ENCODE measurements around the gene HDAC4.

The HDAC4 gene

GRCh38 chr2:239339726-239340601 is 60.9 kb downstream of the HDAC4 start:
- DNase-seq (ENCODE audit: low read depth), result no peak
- no peaks in the 10 kb centered on the region for H3K36me3 ChIP-seq (ENCODE audit: control insufficient read depth, insufficient read depth, low read length, severe bottlenecking)
- H3K27me3 ChIP-seq (replicated peaks; ENCODE audit: control insufficient read depth, insufficient read depth, low read length), result no peaks in the 10 kb centered on the region
- H3K4me1 ChIP-seq (ENCODE audit: control insufficient read depth, insufficient read depth, low read length), result no peaks in the 10 kb centered on the region
- no peaks in the 10 kb centered on the region for H3K9me3 ChIP-seq (ENCODE audit: control insufficient read depth, low read length)
- H3K4me3 ChIP-seq (ENCODE audit: low read length), result no peak overlapping the region
- H3K9ac ChIP-seq (ENCODE audit: low read length), result no peak overlapping the region

- H3K36me3 ChIP-seq (ENCODE audit: control insufficient read depth, insufficient read depth, low read length, severe bottlenecking), result no peaks in the 10 kb centered on the region
- no peak overlapping the region for H3K9ac ChIP-seq (ENCODE audit: low read length)
- H3K4me3 ChIP-seq (ENCODE audit: low read length), result no peak overlapping the region
- H3K4me1 ChIP-seq (ENCODE audit: control insufficient read depth, insufficient read depth, low read length), result no peaks in the 10 kb centered on the region
- H3K9me3 ChIP-seq (ENCODE audit: control insufficient read depth, low read length), result no peaks in the 10 kb centered on the region
- H3K27me3 ChIP-seq (replicated peaks; ENCODE audit: control insufficient read depth, insufficient read depth, low read length), result no peaks in the 10 kb centered on the region
- no peak for DNase-seq (ENCODE audit: low read depth)
These were observed 61.6 kb downstream of the HDAC4 start for GRCh38 chr2:239339241-239339640.

GRCh38 chr2:239337877-239338484 is 62.8 kb downstream of the HDAC4 start:
- DNase-seq (ENCODE audit: low read depth), result no peak
- Histone ChIP-seq H3K4me3 (ENCODE audit: low read length) (no peak overlapping the region), H3K27me3 (replicated peaks; ENCODE audit: control insufficient read depth, insufficient read depth, low read length) (no peaks in the 10 kb centered on the region), H3K4me1 (ENCODE audit: control insufficient read depth, insufficient read depth, low read length) (no peaks in the 10 kb centered on the region), H3K9ac (ENCODE audit: low read length) (no peak overlapping the region), H3K9me3 (ENCODE audit: control insufficient read depth, low read length) (no peaks in the 10 kb centered on the region), H3K36me3 (ENCODE audit: control insufficient read depth, insufficient read depth, low read length, severe bottlenecking) (no peaks in the 10 kb centered on the region)

DNA sequence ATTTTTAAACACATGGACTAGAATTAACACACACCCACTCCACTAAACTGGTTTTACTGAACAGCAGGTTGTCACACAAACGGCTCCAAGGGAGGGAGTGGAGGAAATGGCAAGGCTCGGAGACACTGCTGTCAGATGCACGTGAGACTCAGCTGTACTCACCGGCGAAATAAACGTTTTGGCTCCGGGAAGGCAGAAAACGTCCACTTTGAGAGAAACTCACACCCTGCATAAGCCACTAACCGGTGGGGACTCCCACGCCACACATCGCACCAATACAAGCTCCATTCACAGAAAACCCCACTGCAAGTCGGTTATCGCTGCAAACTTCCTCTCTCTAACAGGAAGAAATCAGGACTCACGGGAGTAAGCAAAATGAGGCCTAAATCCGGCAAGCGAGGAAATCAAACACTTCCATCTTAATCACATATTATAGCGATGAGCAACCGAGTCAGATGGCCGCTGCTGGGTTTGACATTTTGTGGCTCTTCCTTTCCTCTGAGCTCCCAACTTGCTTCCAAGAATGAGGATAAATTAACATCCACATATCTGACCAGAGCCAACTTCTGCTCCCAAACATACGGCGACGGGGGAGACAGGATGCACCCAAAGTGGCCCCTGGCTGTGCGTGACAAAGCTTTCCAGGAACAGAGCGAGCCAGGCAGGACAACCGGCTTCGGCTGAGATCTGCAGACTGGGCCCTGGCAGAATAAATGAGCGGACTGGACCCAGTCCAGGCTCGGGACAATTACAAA is 63.5 kb downstream of the HDAC4 start:
- Histone ChIP-seq H3K4me1 (ENCODE audit: control insufficient read depth, insufficient read depth, low read length) (no peaks in the 10 kb centered on the region), H3K9me3 (ENCODE audit: control insufficient read depth, low read length) (no peaks in the 10 kb centered on the region), H3K36me3 (ENCODE audit: control insufficient read depth, insufficient read depth, low read length, severe bottlenecking) (no peaks in the 10 kb centered on the region), H3K4me3 (ENCODE audit: low read length) (no peak overlapping the region), H3K9ac (ENCODE audit: low read length) (no peak overlapping the region), H3K27me3 (replicated peaks; ENCODE audit: control insufficient read depth, insufficient read depth, low read length) (no peaks in the 10 kb centered on the region)
- DNase-seq (ENCODE audit: low read depth), result no peak

- Histone ChIP-seq H3K36me3 (ENCODE audit: control insufficient read depth, insufficient read depth, low read length, severe bottlenecking) (no peaks in the 10 kb centered on the region), H3K4me3 (ENCODE audit: low read length) (no peak overlapping the region), H3K4me1 (ENCODE audit: control insufficient read depth, insufficient read depth, low read length) (peaks cover 25% of the 10 kb centered on the region), H3K9ac (ENCODE audit: low read length) (no peak overlapping the region), H3K9me3 (ENCODE audit: control insufficient read depth, low read length) (no peaks in the 10 kb centered on the region), H3K27me3 (replicated peaks; ENCODE audit: control insufficient read depth, insufficient read depth, low read length) (no peaks in the 10 kb centered on the region)
- no peak for DNase-seq (ENCODE audit: low read depth)
These were observed 69.3 kb downstream of the HDAC4 start for GRCh38 chr2:239331560-239331959.

GRCh38 chr2:239330836-239331235 is 70.0 kb downstream of the HDAC4 start:
- Histone ChIP-seq H3K4me3 (ENCODE audit: low read length) (no peak overlapping the region), H3K4me1 (ENCODE audit: control insufficient read depth, insufficient read depth, low read length) (peaks cover 25% of the 10 kb centered on the region), H3K9me3 (ENCODE audit: control insufficient read depth, low read length) (no peaks in the 10 kb centered on the region), H3K27me3 (replicated peaks; ENCODE audit: control insufficient read depth, insufficient read depth, low read length) (no peaks in the 10 kb centered on the region), H3K9ac (ENCODE audit: low read length) (no peak overlapping the region), H3K36me3 (ENCODE audit: control insufficient read depth, insufficient read depth, low read length, severe bottlenecking) (no peaks in the 10 kb centered on the region)
- DNase-seq (ENCODE audit: low read depth), result no peak

GRCh38 chr2:239329972-239330572 is 70.7 kb downstream of the HDAC4 start:
- H3K4me3 ChIP-seq (ENCODE audit: low read length), result no peak overlapping the region
- no peaks in the 10 kb centered on the region for H3K36me3 ChIP-seq (ENCODE audit: control insufficient read depth, insufficient read depth, low read length, severe bottlenecking)
- no peak for DNase-seq (ENCODE audit: low read depth)
- no peaks in the 10 kb centered on the region for H3K9me3 ChIP-seq (ENCODE audit: control insufficient read depth, low read length)
- no peak overlapping the region for H3K9ac ChIP-seq (ENCODE audit: low read length)
- H3K4me1 ChIP-seq (ENCODE audit: control insufficient read depth, insufficient read depth, low read length), result peaks cover 25% of the 10 kb centered on the region
- no peaks in the 10 kb centered on the region for H3K27me3 ChIP-seq (replicated peaks; ENCODE audit: control insufficient read depth, insufficient read depth, low read length)

- Histone ChIP-seq H3K27me3 (replicated peaks; ENCODE audit: control insufficient read depth, insufficient read depth, low read length) (no peaks in the 10 kb centered on the region), H3K9ac (ENCODE audit: low read length) (peak overlapping the region; percentile 55), H3K9me3 (ENCODE audit: control insufficient read depth, low read length) (no peaks in the 10 kb centered on the region), H3K36me3 (ENCODE audit: control insufficient read depth, insufficient read depth, low read length, severe bottlenecking) (no peaks in the 10 kb centered on the region), H3K4me1 (ENCODE audit: control insufficient read depth, insufficient read depth, low read length) (peaks cover 25% of the 10 kb centered on the region), H3K4me3 (ENCODE audit: low read length) (no peak overlapping the region)
- no peak for DNase-seq (ENCODE audit: low read depth)
These were observed 71.4 kb downstream of the HDAC4 start for GRCh38 chr2:239329284-239329971.

GRCh38 chr2:239328351-239329191 is 72.2 kb downstream of the HDAC4 start:
- Histone ChIP-seq H3K36me3 (ENCODE audit: control insufficient read depth, insufficient read depth, low read length, severe bottlenecking) (no peaks in the 10 kb centered on the region), H3K4me3 (ENCODE audit: low read length) (no peak overlapping the region), H3K9ac (ENCODE audit: low read length) (peak overlapping the region; percentile 55), H3K9me3 (ENCODE audit: control insufficient read depth, low read length) (no peaks in the 10 kb centered on the region), H3K27me3 (replicated peaks; ENCODE audit: control insufficient read depth, insufficient read depth, low read length) (no peaks in the 10 kb centered on the region), H3K4me1 (ENCODE audit: control insufficient read depth, insufficient read depth, low read length) (peaks cover 25% of the 10 kb centered on the region)
- peak; percentile 78 for DNase-seq (ENCODE audit: low read depth)

Measured in adipocyte (in vitro differentiated cells).